HEK293 (cell line): ENCODE results near the gene STN1.

Source experiments
- CTCF ChIA-PET: fragments of 350-600 bp; formaldehyde crosslinking; extraction: SDS; loops from one replicate; lab custom pipeline; 2021; ENCODE audit warnings: antibody characterized with exemption; lab: Yijun Ruan, JAX
- POLR2A ChIA-PET: fragments of 300-600 bp; formaldehyde crosslinking; extraction: SDS; loops from one replicate; lab custom pipeline; 2020; ENCODE audit warnings: antibody characterized with exemption, inconsistent platforms; lab: Yijun Ruan, JAX
- H3K27ac ChIP-seq: fragments of 200-500 bp; sonication (Bioruptor generic); 2 replicates; pipeline ENCODE4 v1.5.1; 2014; ENCODE audit warnings: low read depth, low read length, control low read depth, inconsistent platforms; ENCODE audit errors: extremely low read depth
- H3K36me3 ChIP-seq, 2 experiments: fragments of 200-500 bp in 1 of 2; sonication (Bioruptor generic) in 1 of 2; 1 replicate in 1 of 2; 2 replicates in 1 of 2; pipeline ENCODE4 v1.5.1; 2014 to 2017; ENCODE audit warnings: inconsistent platforms in 2 of 2, low read length in 2 of 2; ENCODE audit not compliant: control insufficient read depth in 2 of 2, insufficient read depth in 1 of 2
- H3K4me1 ChIP-seq: fragments of 200-500 bp; sonication (Bioruptor generic); 2 replicates; pipeline ENCODE4 v1.5.1; 2014; ENCODE audit warnings: mild to moderate bottlenecking, low read length, inconsistent platforms; ENCODE audit not compliant: control insufficient read depth, insufficient read depth
- H3K4me3 ChIP-seq: 2 replicates; pipeline ENCODE4 v1.5.1; 2011; ENCODE audit warnings: low read depth, mild to moderate bottlenecking, control low read depth, low read length, moderate library complexity
- H3K9me3 ChIP-seq: fragments of 200-500 bp; sonication (Bioruptor generic); 2 replicates; pipeline ENCODE4 v1.5.1; 2014; ENCODE audit warnings: low read depth, low read length, inconsistent platforms; ENCODE audit not compliant: control insufficient read depth, insufficient read depth
- BCL11B ChIP-seq: fragments of 450-650 bp; formaldehyde crosslinking; IDR thresholded peaks from 2 replicates; pipeline ENCODE4 v1.5.1; 2016; ENCODE audit warnings: low read depth, missing biosample characterization, missing genetic modification characterization
- EGR2 ChIP-seq: fragments of 450-650 bp; formaldehyde crosslinking; IDR thresholded peaks from 2 replicates; pipeline ENCODE4 v1.5.1; 2016; ENCODE audit warnings: low read depth, missing biosample characterization, missing genetic modification characterization
- GLIS2 ChIP-seq: fragments of 450-650 bp; formaldehyde crosslinking; IDR thresholded peaks from 2 replicates; pipeline ENCODE4 v1.5.1; 2016; ENCODE audit warnings: missing biosample characterization, missing genetic modification characterization
- PBX3 ChIP-seq: sonication (generic); formaldehyde crosslinking; IDR thresholded peaks from 2 replicates; pipeline ENCODE4 v1.8.1; 2022; ENCODE audit warnings: mild to moderate bottlenecking, moderate library complexity, missing genetic modification reagents
- REPIN1 ChIP-seq: fragments of 450-650 bp; formaldehyde crosslinking; IDR thresholded peaks from 2 replicates; pipeline ENCODE4 v1.5.1; 2017; ENCODE audit warnings: missing biosample characterization, missing genetic modification characterization, low read depth
- SP3 ChIP-seq: fragments of 450-650 bp; formaldehyde crosslinking; IDR thresholded peaks from 2 replicates; pipeline ENCODE4 v1.5.1; 2016; ENCODE audit warnings: missing biosample characterization, missing genetic modification characterization
- SP7 ChIP-seq: fragments of 450-650 bp; formaldehyde crosslinking; IDR thresholded peaks from 2 replicates; pipeline ENCODE4 v1.5.1; 2016; ENCODE audit warnings: missing biosample characterization, missing genetic modification characterization
- TSHZ1 ChIP-seq: fragments of 450-650 bp; formaldehyde crosslinking; IDR thresholded peaks from 2 replicates; pipeline ENCODE4 v1.5.1; 2016; ENCODE audit warnings: missing biosample characterization, missing genetic modification characterization, borderline replicate concordance
- YY1 ChIP-seq: fragments of 450-650 bp; formaldehyde crosslinking; IDR thresholded peaks from 2 replicates; pipeline ENCODE4 v1.5.1; 2018; ENCODE audit warnings: missing biosample characterization, missing genetic modification characterization
- ZBTB17 ChIP-seq: fragments of 450-650 bp; formaldehyde crosslinking; IDR thresholded peaks from 2 replicates; pipeline ENCODE4 v1.5.1; 2016; ENCODE audit warnings: missing biosample characterization, missing genetic modification characterization
- ZFP37 ChIP-seq: fragments of 450-650 bp; formaldehyde crosslinking; IDR thresholded peaks from 2 replicates; pipeline ENCODE4 v1.5.1; 2016; ENCODE audit warnings: missing biosample characterization, missing genetic modification characterization
- ZNF19 ChIP-seq: fragments of 450-650 bp; formaldehyde crosslinking; IDR thresholded peaks from 2 replicates; pipeline ENCODE4; 2016; ENCODE audit warnings: missing biosample characterization, missing genetic modification characterization, low read depth
- ZNF354C ChIP-seq: fragments of 450-650 bp; formaldehyde crosslinking; IDR thresholded peaks from 2 replicates; pipeline ENCODE4 v1.5.1; 2016; ENCODE audit warnings: missing biosample characterization, missing genetic modification characterization, low read depth, borderline replicate concordance
- ZNF391 ChIP-seq: fragments of 450-650 bp; formaldehyde crosslinking; IDR thresholded peaks from 2 replicates; pipeline ENCODE4 v1.5.1; 2016; ENCODE audit warnings: low read depth, missing biosample characterization, missing genetic modification characterization, borderline replicate concordance
- ZNF549 ChIP-seq: fragments of 450-650 bp; IDR thresholded peaks from 2 replicates; pipeline ENCODE4 v1.5.1; 2018; ENCODE audit warnings: missing biosample characterization, missing genetic modification characterization, mild to moderate bottlenecking, inconsistent platforms, moderate library complexity
- ZNF558 ChIP-seq: fragments of 450-650 bp; formaldehyde crosslinking; IDR thresholded peaks from 2 replicates; pipeline ENCODE4 v1.5.1; 2016; ENCODE audit warnings: missing biosample characterization, missing genetic modification characterization
- ZNF837 ChIP-seq: fragments of 450-650 bp; formaldehyde crosslinking; IDR thresholded peaks from 2 replicates; pipeline ENCODE4 v1.5.1; 2016; ENCODE audit warnings: missing biosample characterization, missing genetic modification characterization
- TF ChIP-seq, protein P1 (sequence below): fragments of 450-650 bp; formaldehyde crosslinking; IDR thresholded peaks from 2 replicates; pipeline ENCODE4 v1.5.1; 2016; ENCODE audit warnings: missing biosample characterization, missing genetic modification characterization
- TF ChIP-seq, protein P2 (sequence below): fragments of 450-650 bp; formaldehyde crosslinking; IDR thresholded peaks from 2 replicates; pipeline ENCODE4 v1.5.1; 2016; ENCODE audit warnings: missing biosample characterization, missing genetic modification characterization

STN1 gene

GRCh38 chr10:103888113-103888841 lies 29.7 kb downstream of the STN1 start (continued):
- TF ChIP-seq, protein P1, sequence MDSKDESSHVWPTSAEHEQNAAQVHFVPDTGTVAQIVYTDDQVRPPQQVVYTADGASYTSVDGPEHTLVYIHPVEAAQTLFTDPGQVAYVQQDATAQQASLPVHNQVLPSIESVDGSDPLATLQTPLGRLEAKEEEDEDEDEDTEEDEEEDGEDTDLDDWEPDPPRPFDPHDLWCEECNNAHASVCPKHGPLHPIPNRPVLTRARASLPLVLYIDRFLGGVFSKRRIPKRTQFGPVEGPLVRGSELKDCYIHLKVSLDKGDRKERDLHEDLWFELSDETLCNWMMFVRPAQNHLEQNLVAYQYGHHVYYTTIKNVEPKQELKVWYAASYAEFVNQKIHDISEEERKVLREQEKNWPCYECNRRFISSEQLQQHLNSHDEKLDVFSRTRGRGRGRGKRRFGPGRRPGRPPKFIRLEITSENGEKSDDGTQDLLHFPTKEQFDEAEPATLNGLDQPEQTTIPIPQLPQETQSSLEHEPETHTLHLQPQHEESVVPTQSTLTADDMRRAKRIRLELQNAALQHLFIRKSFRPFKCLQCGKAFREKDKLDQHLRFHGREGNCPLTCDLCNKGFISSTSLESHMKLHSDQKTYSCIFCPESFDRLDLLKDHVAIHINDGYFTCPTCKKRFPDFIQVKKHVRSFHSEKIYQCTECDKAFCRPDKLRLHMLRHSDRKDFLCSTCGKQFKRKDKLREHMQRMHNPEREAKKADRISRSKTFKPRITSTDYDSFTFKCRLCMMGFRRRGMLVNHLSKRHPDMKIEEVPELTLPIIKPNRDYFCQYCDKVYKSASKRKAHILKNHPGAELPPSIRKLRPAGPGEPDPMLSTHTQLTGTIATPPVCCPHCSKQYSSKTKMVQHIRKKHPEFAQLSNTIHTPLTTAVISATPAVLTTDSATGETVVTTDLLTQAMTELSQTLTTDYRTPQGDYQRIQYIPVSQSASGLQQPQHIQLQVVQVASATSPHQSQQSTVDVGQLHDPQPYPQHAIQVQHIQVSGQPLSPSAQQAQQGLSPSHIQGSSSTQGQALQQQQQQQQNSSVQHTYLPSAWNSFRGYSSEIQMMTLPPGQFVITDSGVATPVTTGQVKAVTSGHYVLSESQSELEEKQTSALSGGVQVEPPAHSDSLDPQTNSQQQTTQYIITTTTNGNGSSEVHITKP (tag by site-specific recombination), result peak; percentile 56; the same call in 1 of the 2 replicates
- TF ChIP-seq TSHZ1 (tag by site-specific recombination) (0 out of 2 replicates have a peak, but pooled peaks have one; percentile 21), ZBTB17 (tag by site-specific recombination) (peak; percentile 80), SP3 (peak; percentile 15; the same call in 1 of the 2 replicates), ZFP37 (tag by site-specific recombination) (peak; percentile 87), SP7 (tag by site-specific recombination) (peak; percentile 90)

DNA sequence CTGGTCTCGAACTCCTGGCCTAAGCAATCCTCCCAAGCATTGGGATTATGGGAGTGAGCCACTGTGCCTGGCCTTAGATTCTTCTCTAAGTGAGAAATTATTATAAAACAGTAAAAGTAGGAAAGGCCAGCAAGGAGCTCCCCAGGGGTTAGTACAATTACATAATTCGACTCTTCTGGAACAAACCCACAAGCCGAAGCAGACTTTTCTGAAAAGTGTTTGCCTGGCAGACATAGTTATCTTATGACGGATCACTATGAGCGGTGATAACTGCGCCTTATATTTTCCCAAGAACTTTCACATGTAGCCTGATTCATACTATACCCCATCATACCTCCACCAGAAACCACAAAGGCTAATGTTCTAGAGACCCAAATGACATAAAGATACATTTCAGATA lies 32.4 kb downstream of the STN1 start:
- ChIA-PET POLR2A (no interaction called here), CTCF (interaction anchor here (0.5 to 5.5 kb wide), 32 partner anchors 9 to 347 kb away, joined by 3 to 151 read pairs (median 4); partner anchors contain the start of gene CFAP43)
- Histone ChIP-seq H3K4me1 (no peaks in the 10 kb centered on the region), H3K4me3 (no peak overlapping the region), H3K27ac (no peak overlapping the region), H3K9me3 (no peaks in the 10 kb centered on the region), H3K36me3 (peaks cover 0 to 31% of the 10 kb centered on the region in 2 experiments; a peak in 1 of 3 replicates)
- TF ChIP-seq YY1 (tag by site-specific recombination), result no peak
- no peak for TF ChIP-seq ZNF558 (tag by site-specific recombination)
- TF ChIP-seq ZNF354C (tag by site-specific recombination), result no peak
- TF ChIP-seq ZNF391 (tag by site-specific recombination), result no peak
- no peak for TF ChIP-seq ZNF549 (tag by site-specific recombination)
- no peak for TF ChIP-seq REPIN1 (tag by site-specific recombination)
- TF ChIP-seq BCL11B (tag by site-specific recombination), result no peak
- no peak for TF ChIP-seq ZNF837 (tag by site-specific recombination)
- no peak for TF ChIP-seq GLIS2
- TF ChIP-seq ZNF19 (tag by site-specific recombination), result no peak
- TF ChIP-seq, protein P2, sequence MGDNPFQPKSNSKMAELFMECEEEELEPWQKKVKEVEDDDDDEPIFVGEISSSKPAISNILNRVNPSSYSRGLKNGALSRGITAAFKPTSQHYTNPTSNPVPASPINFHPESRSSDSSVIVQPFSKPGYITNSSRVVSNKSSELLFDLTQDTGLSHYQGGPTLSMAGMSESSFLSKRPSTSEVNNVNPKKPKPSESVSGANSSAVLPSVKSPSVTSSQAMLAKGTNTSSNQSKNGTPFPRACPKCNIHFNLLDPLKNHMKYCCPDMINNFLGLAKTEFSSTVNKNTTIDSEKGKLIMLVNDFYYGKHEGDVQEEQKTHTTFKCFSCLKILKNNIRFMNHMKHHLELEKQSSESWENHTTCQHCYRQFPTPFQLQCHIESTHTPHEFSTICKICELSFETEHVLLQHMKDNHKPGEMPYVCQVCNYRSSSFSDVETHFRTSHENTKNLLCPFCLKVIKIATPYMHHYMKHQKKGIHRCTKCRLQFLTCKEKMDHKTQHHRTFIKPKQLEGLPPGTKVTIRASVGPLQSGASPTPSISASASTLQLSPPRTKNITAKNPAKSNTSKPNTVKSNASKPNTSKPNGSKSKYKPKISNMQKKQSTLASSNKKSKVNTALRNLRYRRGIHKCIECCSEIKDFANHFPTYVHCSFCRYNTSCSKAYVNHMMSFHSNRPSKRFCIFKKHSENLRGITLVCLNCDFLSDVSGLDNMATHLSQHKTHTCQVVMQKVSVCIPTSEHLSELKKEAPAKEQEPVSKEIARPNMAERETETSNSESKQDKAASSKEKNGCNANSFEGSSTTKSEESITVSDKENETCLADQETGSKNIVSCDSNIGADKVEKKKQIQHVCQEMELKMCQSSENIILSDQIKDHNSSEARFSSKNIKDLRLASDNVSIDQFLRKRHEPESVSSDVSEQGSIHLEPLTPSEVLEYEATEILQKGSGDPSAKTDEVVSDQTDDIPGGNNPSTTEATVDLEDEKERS, result no peak
- TF ChIP-seq EGR2 (tag by site-specific recombination), result no peak
- no peak for TF ChIP-seq PBX3 (CRISPR knock-in tag)
